T-helper 2 cell (primary cell): ENCODE measurements around the gene FAM13C.
"Not testable (repeated sequence)": the region's sequence is repeated elsewhere in the genome, so short reads cannot be mapped to it uniquely, and the experiment has no call there.

Experiments used
- DNase-seq, 5 experiments: peaks; one replicate each; pipeline versions ENCODE4 v3.0.0 to v3.0.0-alpha.2; 2012 to 2022

The FAM13C gene

GRCh38 chr10:59225211-59225610 lies 137.1 kb downstream of the FAM13C start:
- no peak for DNase-seq

GRCh38 chr10:59223597-59223996 lies 138.8 kb downstream of the FAM13C start:
- DNase-seq, result not testable (repeated sequence)

- no peak for DNase-seq
Measured at GRCh38 chr10:59222788-59223187, 139.6 kb downstream of the FAM13C start.

- DNase-seq, result no peak
Measured at GRCh38 chr10:59216178-59216869, 146.0 kb downstream of the FAM13C start.

- no peak for DNase-seq
Measured at GRCh38 chr10:59214160-59214559, 148.2 kb downstream of the FAM13C start.

GRCh38 chr10:59212301-59212798 lies 150.0 kb downstream of the FAM13C start:
- DNase-seq, result no peak

- DNase-seq, result no peak
Measured at GRCh38 chr10:59206204-59206720, 156.1 kb downstream of the FAM13C start.
